OCI-LY3 (cell line): ENCODE data around the gene BLID.
A peak's percentile ranks its signal among the peaks of the same experiment; 100 is the strongest.

Experiments used
- H2AFZ ChIP-seq: fragments of 200-600, 300-600 bp; shearing (Covaris generic); 2 replicates; pipeline ENCODE4 v1.6.0; 2014; ENCODE audit warnings: antibody characterized with exemption, low read depth, low read length
- H3K27ac ChIP-seq: fragments of 200-600, 300-600 bp; sonication (generic); 2 replicates; pipeline ENCODE4 v1.5.1; 2014; ENCODE audit warnings: mild to moderate bottlenecking, low read length, moderate library complexity, mixed read lengths
- H3K27me3 ChIP-seq: fragments of 200-600, 300-600 bp; sonication (generic); 2 replicates; pipeline ENCODE4 v1.6.1; 2014; ENCODE audit warnings: low read depth, low read length, mixed read lengths
- H3K36me3 ChIP-seq: fragments of 200-600, 300-600 bp; sonication (generic); replicated peaks from 2 replicates; pipeline ENCODE3; 2014; ENCODE audit warnings: low read depth, low read length, mixed read lengths
- H3K4me1 ChIP-seq: fragments of 300-600, 200-600 bp; sonication (generic); 2 replicates; pipeline ENCODE4 v1.6.1; 2014; ENCODE audit warnings: low read length, mixed read lengths
- H3K4me2 ChIP-seq: fragments of 200-600, 300-600 bp; sonication (generic); 2 replicates; pipeline ENCODE4 v1.6.1; 2014; ENCODE audit warnings: low read length, mixed read lengths
- H3K4me3 ChIP-seq: fragments of 300-600, 200-600 bp; sonication (generic); 2 replicates; pipeline ENCODE4 v1.5.1; 2014; ENCODE audit warnings: antibody characterized with exemption, mild to moderate bottlenecking, low read length, moderate library complexity
- H3K79me2 ChIP-seq: fragments of 300-600, 200-600 bp; shearing (Covaris generic); 2 replicates; pipeline ENCODE4 v1.6.1; 2014; ENCODE audit warnings: mild to moderate bottlenecking, low read length, mixed read lengths
- H3K9ac ChIP-seq: fragments of 300-600, 200-600 bp; shearing (Covaris generic); 2 replicates; pipeline ENCODE4 v1.6.0; 2014; ENCODE audit warnings: mild to moderate bottlenecking, low read length, moderate library complexity
- H3K9me3 ChIP-seq: fragments of 200-600, 300-600 bp; shearing (Covaris generic); 2 replicates; pipeline ENCODE4 v1.6.1; 2014; ENCODE audit warnings: low read length, mixed read lengths; ENCODE audit not compliant: insufficient read depth
- H4K20me1 ChIP-seq: fragments of 200-600, 300-600 bp; sonication (generic); 2 replicates; pipeline ENCODE4 v1.6.1; 2016; ENCODE audit warnings: low read length, mixed read lengths; ENCODE audit not compliant: insufficient read depth
- EZH2phosphoT487 ChIP-seq: fragments of 200-600 bp; shearing (Covaris generic); IDR thresholded peaks from 2 replicates; pipeline ENCODE4 v1.6.1; 2018; ENCODE audit warnings: antibody characterized with exemption, mixed run types, low read depth
- TF ChIP-seq, protein P1 (sequence below): fragments of 200-600, 300-600 bp; sonication (generic); IDR thresholded peaks from 2 replicates; pipeline ENCODE4 v1.5.1; 2014; ENCODE audit warnings: antibody characterized with exemption, low read length, low read depth

BLID gene, protein sequence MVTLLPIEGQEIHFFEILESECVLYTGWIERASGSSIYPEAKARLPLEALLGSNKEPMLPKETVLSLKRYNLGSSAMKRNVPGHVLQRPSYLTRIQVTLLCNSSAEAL

DNA sequence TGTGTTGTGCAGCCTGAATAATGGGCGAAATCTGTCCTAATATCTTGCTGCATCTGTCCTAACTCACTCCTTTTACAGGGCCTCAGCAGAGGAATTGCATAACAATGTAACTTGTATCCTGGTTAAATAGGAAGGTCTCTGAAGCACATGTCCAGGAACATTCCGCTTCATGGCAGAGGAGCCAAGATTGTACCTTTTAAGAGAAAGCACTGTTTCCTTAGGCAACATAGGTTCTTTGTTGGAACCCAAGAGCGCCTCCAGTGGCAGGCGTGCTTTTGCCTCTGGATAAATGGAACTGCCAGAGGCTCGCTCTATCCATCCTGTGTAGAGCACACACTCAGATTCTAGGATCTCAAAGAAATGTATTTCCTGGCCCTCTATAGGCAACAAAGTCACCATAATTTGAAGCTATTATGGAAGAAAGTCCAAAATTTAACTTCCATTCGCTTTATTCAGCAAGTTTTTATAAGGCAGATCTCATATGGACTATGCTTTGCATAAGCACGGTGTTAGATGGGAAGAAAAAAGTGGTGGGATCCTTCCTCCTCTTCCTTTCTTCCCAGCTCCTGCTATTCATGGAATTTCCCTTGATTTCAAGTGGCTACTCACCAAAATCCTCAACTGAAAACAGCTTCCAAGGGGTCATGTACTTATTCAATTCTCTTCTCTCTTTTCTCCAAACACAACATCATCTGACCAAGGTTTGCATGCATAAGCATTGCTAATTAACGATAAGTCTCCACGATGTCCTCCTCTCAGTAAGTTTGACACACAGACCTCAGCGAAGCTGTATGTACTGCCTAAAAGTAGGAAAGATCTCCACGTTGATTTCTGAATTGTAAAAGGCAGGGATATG is at the start of gene BLID:
BLID (minus strand) TSS at position 692 of the 856 bp plus-strand sequence; CDS start at position 399, 293 bp downstream.
- Histone ChIP-seq H3K4me3 (no peak within 1 kb of the TSS), H3K27me3 (no peaks in the 10 kb centered on the region), H4K20me1 (no peaks in the 10 kb centered on the region), H3K4me2 (no peak within 1 kb of the TSS), H3K36me3 (no peaks in the 10 kb centered on the region), H3K27ac (no peak within 1 kb of the TSS), H3K9me3 (no peaks in the 10 kb centered on the region), H3K4me1 (peaks cover 23% of the 10 kb centered on the region), H3K9ac (no peak within 1 kb of the TSS), H3K79me2 (no peaks in the 10 kb centered on the region), H2AFZ (no peak within 1 kb of the TSS)
- TF ChIP-seq EZH2phosphoT487, result no peak
- TF ChIP-seq, protein P1, sequence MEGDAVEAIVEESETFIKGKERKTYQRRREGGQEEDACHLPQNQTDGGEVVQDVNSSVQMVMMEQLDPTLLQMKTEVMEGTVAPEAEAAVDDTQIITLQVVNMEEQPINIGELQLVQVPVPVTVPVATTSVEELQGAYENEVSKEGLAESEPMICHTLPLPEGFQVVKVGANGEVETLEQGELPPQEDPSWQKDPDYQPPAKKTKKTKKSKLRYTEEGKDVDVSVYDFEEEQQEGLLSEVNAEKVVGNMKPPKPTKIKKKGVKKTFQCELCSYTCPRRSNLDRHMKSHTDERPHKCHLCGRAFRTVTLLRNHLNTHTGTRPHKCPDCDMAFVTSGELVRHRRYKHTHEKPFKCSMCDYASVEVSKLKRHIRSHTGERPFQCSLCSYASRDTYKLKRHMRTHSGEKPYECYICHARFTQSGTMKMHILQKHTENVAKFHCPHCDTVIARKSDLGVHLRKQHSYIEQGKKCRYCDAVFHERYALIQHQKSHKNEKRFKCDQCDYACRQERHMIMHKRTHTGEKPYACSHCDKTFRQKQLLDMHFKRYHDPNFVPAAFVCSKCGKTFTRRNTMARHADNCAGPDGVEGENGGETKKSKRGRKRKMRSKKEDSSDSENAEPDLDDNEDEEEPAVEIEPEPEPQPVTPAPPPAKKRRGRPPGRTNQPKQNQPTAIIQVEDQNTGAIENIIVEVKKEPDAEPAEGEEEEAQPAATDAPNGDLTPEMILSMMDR, result peak; percentile 64

DNA sequence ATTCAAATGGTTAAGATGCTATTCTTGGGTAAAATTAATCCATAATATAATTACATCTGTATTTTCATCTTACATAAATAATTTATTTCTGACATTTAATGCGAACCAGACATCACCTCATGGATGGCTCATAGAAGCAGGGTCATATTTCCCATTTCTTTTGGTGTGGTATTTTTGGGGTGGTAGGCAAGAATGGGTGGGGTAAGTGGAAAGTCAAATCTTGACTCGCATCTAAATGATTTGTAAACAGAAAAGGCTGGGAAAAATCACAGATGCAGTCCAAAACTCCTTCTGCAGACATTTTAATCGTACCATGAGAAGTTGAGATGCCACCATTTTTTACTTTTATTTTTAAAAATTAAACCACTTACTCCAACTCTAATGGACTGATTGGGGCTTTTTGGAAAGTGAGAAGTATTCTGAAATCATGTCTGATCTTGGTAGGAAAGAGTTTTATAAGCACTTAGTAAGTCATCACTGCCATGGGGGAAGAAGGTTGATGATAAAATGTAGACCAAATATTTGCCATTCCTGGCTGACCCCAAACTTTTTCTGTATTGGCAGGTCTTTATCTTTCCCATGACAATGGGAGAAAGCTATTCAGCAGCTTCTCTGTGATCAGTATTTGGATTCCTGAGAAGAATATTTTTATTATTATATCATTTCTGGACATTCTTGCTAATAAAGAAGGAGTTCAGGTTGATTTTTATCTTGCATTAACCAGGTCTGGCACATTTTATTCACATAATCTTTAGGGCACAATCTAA is 47.2 kb upstream of the BLID start:
- no peak overlapping the region for H3K4me3 ChIP-seq
- TF ChIP-seq EZH2phosphoT487, result no peak
- TF ChIP-seq, protein P1, result no peak
- no peak overlapping the region for H3K4me2 ChIP-seq
- peaks cover 20% of the 10 kb centered on the region for H3K4me1 ChIP-seq
- H4K20me1 ChIP-seq, result no peaks in the 10 kb centered on the region
- H3K27ac ChIP-seq, result no peak overlapping the region
- no peak overlapping the region for H3K9ac ChIP-seq
- H3K27me3 ChIP-seq, result no peaks in the 10 kb centered on the region
- H3K9me3 ChIP-seq, result no peaks in the 10 kb centered on the region
- no peaks in the 10 kb centered on the region for H3K36me3 ChIP-seq
- no peaks in the 10 kb centered on the region for H3K79me2 ChIP-seq
- no peak overlapping the region for H2AFZ ChIP-seq

DNA sequence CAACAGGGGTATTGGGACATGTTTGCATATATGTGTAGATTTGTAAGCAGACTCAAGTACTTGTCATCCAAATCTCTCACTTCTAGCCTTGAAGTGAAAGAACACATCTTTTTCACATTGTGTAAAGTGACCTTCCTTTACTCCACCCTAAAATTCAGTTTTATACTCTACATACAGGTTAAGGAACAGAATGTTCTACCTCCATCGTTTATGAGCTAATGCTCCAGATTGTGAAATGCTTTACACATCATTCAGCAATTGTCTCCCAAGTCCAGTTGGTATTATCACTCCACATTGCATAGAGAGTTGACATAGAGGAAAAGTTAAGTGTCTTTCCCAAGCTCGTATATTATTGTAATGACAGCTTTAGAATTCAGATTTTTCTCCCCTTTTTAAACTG is 46.1 kb upstream of the BLID start:
- Histone ChIP-seq H3K79me2 (no peaks in the 10 kb centered on the region), H3K4me1 (peaks cover 28% of the 10 kb centered on the region), H4K20me1 (no peaks in the 10 kb centered on the region), H3K4me3 (no peak overlapping the region), H3K4me2 (no peak overlapping the region), H3K9ac (no peak overlapping the region), H3K36me3 (no peaks in the 10 kb centered on the region), H2AFZ (no peak overlapping the region), H3K9me3 (no peaks in the 10 kb centered on the region), H3K27me3 (no peaks in the 10 kb centered on the region), H3K27ac (no peak overlapping the region)
- TF ChIP-seq, protein P1, result no peak
- TF ChIP-seq EZH2phosphoT487, result no peak
